OCI-LY7 (cell line): ENCODE data around the gene NOTCH4. TPM values are rescaled to one million over a fixed set of nuclear protein-coding genes. Genes with fewer than 3 reads are reported as not detected.

Experiments
- BruUV-seq: library from RNA; stranded (reverse); fragments of 400-500 nt; replicated peaks from 2 replicates; lab custom pipeline; 2021; lab: Mats Ljungman, UMichigan
- CTCF ChIA-PET: fragments of 300-600 bp; sonication (Branson Sonifier 250); formaldehyde crosslinking; loops from one replicate; lab custom pipeline; 2022; ENCODE audit warnings: antibody characterized with exemption; ENCODE audit not compliant: unreplicated experiment; lab: Charles Lee
- POLR2A ChIA-PET: fragments of 300-600 bp; sonication (Branson Sonifier 250); formaldehyde crosslinking; loops from one replicate; lab custom pipeline; 2022; ENCODE audit warnings: antibody characterized with exemption; lab: Charles Lee
- DNase-seq: peaks from one replicate; pipeline ENCODE4 v3.0.0-alpha.2; 2015; ENCODE audit warnings: low spot score
- H2AFZ ChIP-seq: fragments of 200-600 bp; sonication (generic), shearing (Covaris generic); 2 replicates; pipeline ENCODE4 v1.6.1; 2014; ENCODE audit warnings: mild to moderate bottlenecking, antibody characterized with exemption, low read length, moderate library complexity
- H3K27ac ChIP-seq: fragments of 200-600 bp; sonication (generic); 2 replicates; pipeline ENCODE4 v1.5.1; 2014; ENCODE audit warnings: mixed run types, low read depth, mild to moderate bottlenecking, moderate library complexity, low read length, inconsistent platforms; ENCODE audit not compliant: poor library complexity, severe bottlenecking
- H3K36me3 ChIP-seq: fragments of 200-600 bp; sonication (generic); 2 replicates; pipeline ENCODE4 v1.6.1; 2014; ENCODE audit warnings: mild to moderate bottlenecking, antibody characterized with exemption, low read length, moderate library complexity, mixed read lengths; ENCODE audit not compliant: insufficient read depth
- H3K4me1 ChIP-seq: fragments of 200-600 bp; sonication (generic); 2 replicates; pipeline ENCODE4 v1.5.1; 2014; ENCODE audit warnings: mild to moderate bottlenecking, low read length; ENCODE audit not compliant: insufficient read depth, poor library complexity, severe bottlenecking
- H3K4me2 ChIP-seq: fragments of 200-600 bp; sonication (generic); 2 replicates; pipeline ENCODE4 v1.6.1; 2014; ENCODE audit warnings: mild to moderate bottlenecking, low read length
- H3K4me3 ChIP-seq: fragments of 200-600 bp; sonication (generic); 2 replicates; pipeline ENCODE4 v1.5.1; 2014; ENCODE audit warnings: mild to moderate bottlenecking, low read depth, low read length; ENCODE audit not compliant: poor library complexity, severe bottlenecking
- H3K79me2 ChIP-seq: fragments of 200-600 bp; sonication (generic); 2 replicates; pipeline ENCODE4 v1.6.1; 2016; ENCODE audit warnings: low read depth, mild to moderate bottlenecking, low read length, moderate library complexity, mixed read lengths; ENCODE audit not compliant: insufficient read depth
- H3K9me2 ChIP-seq: fragments of 200-600 bp; sonication (generic); 2 replicates; pipeline ENCODE4 v1.6.1; 2016; ENCODE audit warnings: mild to moderate bottlenecking, low read length, mixed read lengths; ENCODE audit not compliant: insufficient read depth
- H3K9me3 ChIP-seq: fragments of 200-600 bp; sonication (generic); 2 replicates; pipeline ENCODE4 v1.6.1; 2014; ENCODE audit warnings: mild to moderate bottlenecking, mixed run types, low read length, mixed read lengths
- H4K20me1 ChIP-seq: fragments of 200-600 bp; sonication (generic); 2 replicates; pipeline ENCODE4 v1.6.1; 2014; ENCODE audit warnings: mild to moderate bottlenecking, antibody characterized with exemption, low read length, moderate library complexity, mixed read lengths; ENCODE audit not compliant: insufficient read depth
- EZH2phosphoT487 ChIP-seq: fragments of 200-600 bp; sonication (generic); IDR thresholded peaks from 2 replicates; pipeline ENCODE4 v1.6.1; 2018; ENCODE audit warnings: low read depth, borderline replicate concordance, mild to moderate bottlenecking, mixed run types, antibody characterized with exemption, low read length, moderate library complexity, mixed read lengths
- intact Hi-C: fragments of 100-400 bp; cut with micrococcal nuclease; formaldehyde crosslinking; loops from one replicate; pipeline ENCODE4 v1.10.0; 2022; ENCODE audit not compliant: unreplicated experiment
- total RNA-seq, 2 experiments: library from RNA; depleted of rRNA in 1 of 2; stranded (reverse); fragments of >200 nt in 1 of 2; shearing (Covaris generic) in 1 of 2; gene quantifications; 2 replicates each; pipeline ENCODE4 v1.2.3, GENCODE V29; 2014 to 2022
- TF ChIP-seq, protein P1 (sequence below): fragments of 200-600 bp; sonication (generic); conservative IDR thresholded peaks from 2 replicates; pipeline ENCODE4 v1.5.1; 2014; ENCODE audit warnings: mild to moderate bottlenecking, antibody characterized with exemption, low read length, moderate library complexity, mixed read lengths

Gene NOTCH4
- total RNA-seq, 2 experiments from 2014 or later = 1.4 to 2.4 TPM

DNA sequence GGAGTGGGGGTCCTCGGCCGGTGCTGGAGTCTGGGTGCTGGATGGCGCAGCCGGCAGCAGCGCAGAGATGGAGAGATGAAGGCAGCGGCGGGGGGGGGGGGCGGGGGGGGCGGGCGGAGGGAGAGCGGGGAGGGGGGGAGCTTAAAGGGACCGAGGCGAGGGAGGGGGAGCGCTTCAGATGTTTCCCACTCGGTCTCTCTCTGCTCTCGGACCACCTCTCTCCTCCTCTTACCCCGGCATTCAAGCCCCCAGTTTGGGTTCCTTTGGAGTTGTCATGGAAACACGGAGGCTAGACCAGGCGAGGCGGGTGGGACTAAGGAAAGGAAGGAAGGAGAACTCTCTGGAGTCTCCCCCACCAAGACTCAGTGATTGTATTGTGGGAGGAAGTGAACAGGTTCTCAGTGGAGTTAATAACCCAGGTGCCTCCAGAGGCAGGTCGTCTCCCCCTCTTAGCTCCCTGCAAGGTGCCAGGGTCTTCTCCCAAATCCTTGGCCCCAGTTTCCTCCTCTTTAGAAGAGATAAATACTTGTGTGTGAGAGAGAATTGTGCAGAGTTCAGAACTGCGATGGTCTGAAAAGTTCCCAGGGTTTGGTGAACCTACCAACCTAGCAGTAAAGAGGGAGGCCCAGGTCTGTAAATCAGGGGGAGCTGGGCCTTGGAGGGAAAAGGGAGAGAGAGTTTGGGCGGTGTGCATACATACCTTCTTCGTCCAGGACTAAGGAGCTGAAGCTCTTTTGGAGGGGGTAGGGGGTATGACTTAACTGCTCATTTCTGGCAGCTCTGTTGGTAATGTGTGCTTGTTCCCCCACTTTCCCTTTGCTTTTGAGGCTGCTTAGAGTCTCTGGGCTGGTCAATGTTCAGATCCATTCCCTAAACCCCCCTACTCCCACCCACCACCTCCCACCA is 71.8 kb downstream of the NOTCH4 start, which contains the start of gene PRRT1:
PRRT1 (minus strand) TSS at position 77 of the 906 bp plus-strand sequence. CDS start 112 bp downstream, outside the sequence.
- Histone ChIP-seq H3K9me2 (no peaks in the 10 kb centered on the region), H3K4me3 (no peak within 1 kb of the TSS), H3K36me3 (peaks cover 15% of the 10 kb centered on the region), H3K4me2 (peak within 1 kb of the TSS; percentile 82; the same call in 1 of the 2 replicates), H3K27ac (no peak within 1 kb of the TSS), H3K4me1 (peaks cover 23% of the 10 kb centered on the region), H4K20me1 (no peaks in the 10 kb centered on the region), H2AFZ (no peak within 1 kb of the TSS), H3K79me2 (no peaks in the 10 kb centered on the region; the same call in 1 of the 2 replicates), H3K9me3 (no peaks in the 10 kb centered on the region)
- intact Hi-C loops = no loop called here
- TSS peak; percentile 50 for BruUV-seq
- ChIA-PET POLR2A (interaction anchor here (0.8 kb wide), 1 partner anchor 48 kb away, joined by 3 read pairs; no protein-coding TSS in a partner anchor), CTCF (interaction anchor here (0.7 kb wide), 1 partner anchor 254 kb away, joined by 6 read pairs; no protein-coding TSS in a partner anchor)
- TF ChIP-seq, protein P1, sequence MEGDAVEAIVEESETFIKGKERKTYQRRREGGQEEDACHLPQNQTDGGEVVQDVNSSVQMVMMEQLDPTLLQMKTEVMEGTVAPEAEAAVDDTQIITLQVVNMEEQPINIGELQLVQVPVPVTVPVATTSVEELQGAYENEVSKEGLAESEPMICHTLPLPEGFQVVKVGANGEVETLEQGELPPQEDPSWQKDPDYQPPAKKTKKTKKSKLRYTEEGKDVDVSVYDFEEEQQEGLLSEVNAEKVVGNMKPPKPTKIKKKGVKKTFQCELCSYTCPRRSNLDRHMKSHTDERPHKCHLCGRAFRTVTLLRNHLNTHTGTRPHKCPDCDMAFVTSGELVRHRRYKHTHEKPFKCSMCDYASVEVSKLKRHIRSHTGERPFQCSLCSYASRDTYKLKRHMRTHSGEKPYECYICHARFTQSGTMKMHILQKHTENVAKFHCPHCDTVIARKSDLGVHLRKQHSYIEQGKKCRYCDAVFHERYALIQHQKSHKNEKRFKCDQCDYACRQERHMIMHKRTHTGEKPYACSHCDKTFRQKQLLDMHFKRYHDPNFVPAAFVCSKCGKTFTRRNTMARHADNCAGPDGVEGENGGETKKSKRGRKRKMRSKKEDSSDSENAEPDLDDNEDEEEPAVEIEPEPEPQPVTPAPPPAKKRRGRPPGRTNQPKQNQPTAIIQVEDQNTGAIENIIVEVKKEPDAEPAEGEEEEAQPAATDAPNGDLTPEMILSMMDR = no peak
- no peak for TF ChIP-seq EZH2phosphoT487
- no peak for DNase-seq

DNA sequence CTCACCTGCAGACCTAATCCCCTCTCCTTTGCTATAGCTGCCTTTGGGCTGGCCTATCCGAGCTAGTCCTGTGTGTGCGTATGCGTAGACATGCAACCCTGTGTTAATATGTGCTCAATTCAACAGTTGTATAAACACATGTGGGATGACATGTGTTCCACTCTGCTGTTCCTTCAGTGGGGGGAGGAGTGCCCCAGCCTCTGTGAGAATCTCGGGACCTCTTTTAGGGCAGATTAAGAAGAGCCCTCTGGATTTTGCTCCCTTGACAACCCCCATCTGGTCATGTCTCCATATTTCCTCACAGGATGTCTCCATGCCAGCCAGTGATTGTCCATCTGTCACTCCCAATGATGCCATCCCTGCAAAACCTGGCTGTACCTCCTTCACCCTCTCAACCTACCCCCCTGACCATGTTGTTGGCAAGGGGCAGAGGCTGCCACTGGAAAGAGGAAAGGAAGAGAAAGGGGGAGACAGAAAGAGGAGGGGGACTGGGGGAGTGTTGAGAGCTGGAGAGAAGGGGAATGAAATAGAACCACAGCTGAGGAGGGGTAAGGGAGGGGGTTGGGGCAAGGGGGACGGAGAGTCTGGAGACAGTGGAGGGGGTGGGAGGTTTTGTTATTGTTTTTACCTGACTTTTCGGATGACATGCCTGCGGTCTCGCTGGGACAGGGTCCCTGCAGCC is 72.5 kb downstream of the NOTCH4 start:
- CTCF ChIA-PET = no interaction called here
- POLR2A ChIA-PET = no interaction called here

More for the DNA sequence above, 72.5 kb downstream of the NOTCH4 start:
- Histone ChIP-seq H3K9me2 (no peaks in the 10 kb centered on the region), H3K27ac (no peak overlapping the region), H2AFZ (no peak overlapping the region), H3K4me3 (no peak overlapping the region), H3K4me2 (no peak overlapping the region), H4K20me1 (no peaks in the 10 kb centered on the region), H3K9me3 (no peaks in the 10 kb centered on the region), H3K4me1 (peaks cover 23% of the 10 kb centered on the region), H3K36me3 (peaks cover 7% of the 10 kb centered on the region), H3K79me2 (no peaks in the 10 kb centered on the region; the same call in 1 of the 2 replicates)
- intact Hi-C loops = no loop called here
- BruUV-seq = no TSS peak
- TF ChIP-seq, protein P1 = no peak
- TF ChIP-seq EZH2phosphoT487 = no peak
- DNase-seq = no peak
